Coronary artery (tissue), 2 donors: ENCODE data around the gene NFIX.
A peak's percentile ranks its signal among the peaks of the same experiment; 100 is the strongest.

ENCODE experiments used
- DNase-seq: peaks from one replicate; pipeline ENCODE4 v3.0.0-alpha.2; 2017; ENCODE audit warnings: low spot score
- H3K27ac ChIP-seq, 2 donors: fragments of 200-600 bp; sonication (generic); one replicate each; pipeline ENCODE4 v1.5.1; 2016 to 2019
- H3K4me3 ChIP-seq: fragments of 200-600 bp; sonication (generic); 2 replicates; pipeline ENCODE4 v1.5.1; 2016; ENCODE audit warnings: mild to moderate bottlenecking, moderate library complexity
- TF ChIP-seq, protein P1 (sequence below): fragments of 200-600 bp; sonication (generic); IDR thresholded peaks from one replicate; pipeline ENCODE4 v1.5.1; 2019; ENCODE audit warnings: antibody characterized with exemption

NFIX gene

DNA sequence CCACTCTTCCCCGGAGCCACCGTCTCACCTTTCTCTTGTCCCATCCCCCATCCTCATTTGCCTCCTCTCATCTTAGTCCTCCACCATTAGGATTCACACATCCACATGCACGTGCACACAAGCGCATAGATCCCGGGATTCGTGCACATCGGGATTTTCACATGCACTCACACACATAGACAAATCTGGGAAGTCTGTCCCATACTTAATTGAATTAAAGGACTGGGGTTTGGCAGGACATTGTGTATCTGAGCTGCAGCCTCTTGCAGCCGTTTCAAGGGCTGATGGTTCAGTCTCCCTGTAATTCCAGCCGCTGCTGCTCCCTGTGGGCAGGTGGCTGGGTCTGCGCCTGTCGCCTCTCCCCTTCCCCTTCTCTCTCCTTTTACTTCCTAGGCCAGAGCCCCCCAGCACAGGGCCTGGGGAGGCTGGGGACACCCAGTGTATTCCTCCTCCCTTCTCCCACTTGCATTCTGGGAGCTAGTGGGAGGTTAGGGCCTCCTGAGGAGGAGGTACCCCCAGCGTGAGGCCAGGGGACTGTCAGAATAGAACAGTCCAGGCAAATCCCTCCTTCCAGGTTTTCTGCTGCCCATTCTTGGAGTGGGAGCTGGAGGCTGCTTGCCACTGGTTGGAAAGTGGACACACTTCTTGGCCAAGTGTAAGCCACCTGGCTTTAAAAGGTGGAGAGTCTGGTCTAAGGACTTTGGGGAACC, 63.8 kb downstream of the NFIX start:
- no peak overlapping the region for H3K4me3 ChIP-seq
- no peak for DNase-seq
- H3K27ac ChIP-seq, result peak overlapping the region; percentile 69 to 90
- TF ChIP-seq, protein P1, sequence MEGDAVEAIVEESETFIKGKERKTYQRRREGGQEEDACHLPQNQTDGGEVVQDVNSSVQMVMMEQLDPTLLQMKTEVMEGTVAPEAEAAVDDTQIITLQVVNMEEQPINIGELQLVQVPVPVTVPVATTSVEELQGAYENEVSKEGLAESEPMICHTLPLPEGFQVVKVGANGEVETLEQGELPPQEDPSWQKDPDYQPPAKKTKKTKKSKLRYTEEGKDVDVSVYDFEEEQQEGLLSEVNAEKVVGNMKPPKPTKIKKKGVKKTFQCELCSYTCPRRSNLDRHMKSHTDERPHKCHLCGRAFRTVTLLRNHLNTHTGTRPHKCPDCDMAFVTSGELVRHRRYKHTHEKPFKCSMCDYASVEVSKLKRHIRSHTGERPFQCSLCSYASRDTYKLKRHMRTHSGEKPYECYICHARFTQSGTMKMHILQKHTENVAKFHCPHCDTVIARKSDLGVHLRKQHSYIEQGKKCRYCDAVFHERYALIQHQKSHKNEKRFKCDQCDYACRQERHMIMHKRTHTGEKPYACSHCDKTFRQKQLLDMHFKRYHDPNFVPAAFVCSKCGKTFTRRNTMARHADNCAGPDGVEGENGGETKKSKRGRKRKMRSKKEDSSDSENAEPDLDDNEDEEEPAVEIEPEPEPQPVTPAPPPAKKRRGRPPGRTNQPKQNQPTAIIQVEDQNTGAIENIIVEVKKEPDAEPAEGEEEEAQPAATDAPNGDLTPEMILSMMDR, result no peak

DNA sequence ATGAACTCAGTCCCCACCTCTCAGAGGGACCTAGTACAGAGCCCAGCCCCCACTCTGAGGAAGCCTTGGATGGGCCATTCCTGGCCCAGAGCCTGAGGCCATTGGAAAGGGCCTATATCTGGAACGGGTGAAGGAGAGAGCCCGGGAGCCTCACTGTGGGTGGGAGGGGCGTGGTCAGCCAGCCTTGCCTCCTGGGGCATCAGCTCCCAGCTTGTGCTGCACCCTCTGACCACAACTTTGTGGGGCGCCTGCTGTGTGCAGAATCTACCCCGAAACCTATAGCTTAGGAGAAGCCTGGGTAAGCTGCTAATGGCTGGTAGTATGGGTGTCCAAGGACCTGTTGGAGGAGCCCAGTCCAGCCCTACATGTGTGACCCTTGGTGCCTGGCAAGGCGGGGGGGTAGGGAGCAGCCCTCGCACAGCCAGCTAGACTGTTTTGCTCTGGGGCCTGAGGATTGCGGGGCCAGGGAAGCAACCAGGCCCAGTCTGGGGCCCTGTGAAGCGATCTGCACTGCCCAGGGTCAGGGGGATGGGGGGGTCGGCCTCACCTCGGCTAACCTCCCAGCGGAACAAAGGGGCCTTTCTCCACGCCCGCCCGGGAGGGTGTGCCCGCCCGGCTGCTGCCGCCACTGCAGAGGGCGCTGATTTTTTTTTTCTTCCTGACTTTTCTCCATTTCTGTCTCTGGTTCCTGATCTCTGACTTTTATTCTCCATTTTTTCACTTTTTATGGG, 65.1 kb downstream of the NFIX start:
- TF ChIP-seq, protein P1, result no peak
- peak overlapping the region; percentile 73 for H3K4me3 ChIP-seq
- H3K27ac ChIP-seq, result peak overlapping the region; percentile 69 to 90
- DNase-seq, result no peak

GRCh38 chr19:13060964-13061927, 66.0 kb downstream of the NFIX start:
- H3K27ac ChIP-seq, result peak overlapping the region; percentile 69 to 90
- TF ChIP-seq, protein P1, result peak; percentile 89

DNA sequence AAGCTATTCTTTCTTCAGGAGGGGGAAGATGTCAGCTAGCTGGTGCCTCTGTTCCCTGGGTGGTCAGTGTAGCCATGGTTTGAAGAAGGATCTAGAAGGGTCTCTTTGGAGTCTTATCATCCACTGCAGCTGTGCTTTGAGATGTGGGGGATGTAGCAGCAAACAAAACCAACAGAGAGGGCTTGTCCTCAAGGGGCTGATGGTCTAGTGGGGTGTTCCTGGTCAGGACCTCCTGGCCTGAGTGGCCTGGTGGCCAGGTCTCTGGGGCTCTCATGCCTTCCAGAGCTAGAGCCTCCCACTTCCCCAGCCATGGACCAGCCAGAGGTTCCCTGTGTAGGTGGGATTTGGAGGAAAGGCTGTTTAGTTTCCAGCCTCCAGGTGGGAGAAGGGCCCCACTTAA, 67.0 kb downstream of the NFIX start:
- no peak for DNase-seq
- H3K4me3 ChIP-seq, result no peak overlapping the region
- peak overlapping the region; percentile 69 to 90 for H3K27ac ChIP-seq
- TF ChIP-seq, protein P1, result no peak

More at GRCh38 chr19:13060964-13061927, 66.0 kb downstream of the NFIX start:
- H3K4me3 ChIP-seq, result peak overlapping the region; percentile 73
- DNase-seq, result no peak

- TF ChIP-seq, protein P1, result no peak
- Histone ChIP-seq H3K27ac (peak overlapping the region; percentile 69 to 90), H3K4me3 (peak overlapping the region; percentile 1)
- peak; percentile 87 for DNase-seq
Observed at GRCh38 chr19:13063461-13064091, 68.3 kb downstream of the NFIX start.

DNA sequence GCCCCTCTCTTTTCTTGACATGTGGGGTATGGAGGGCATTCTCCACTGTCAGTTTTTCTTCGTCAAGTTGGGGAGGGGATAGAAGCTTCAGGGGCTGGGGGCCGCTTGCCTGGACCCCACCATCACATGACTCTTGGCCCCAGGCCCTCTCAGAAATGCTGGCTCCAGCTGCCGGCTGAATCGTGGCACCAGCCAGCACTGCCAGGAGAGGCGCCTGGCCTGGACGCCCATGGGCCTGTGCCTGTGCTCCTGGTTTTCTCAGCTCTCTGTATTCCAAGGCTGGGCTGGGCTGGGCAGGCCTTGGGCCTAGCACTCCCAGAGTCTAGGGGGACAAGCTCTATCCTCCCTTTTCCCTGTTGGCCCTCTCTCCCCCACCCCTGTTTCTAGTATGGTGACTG, 68.8 kb downstream of the NFIX start:
- H3K27ac ChIP-seq, result peak overlapping the region; percentile 69 to 90
- peak overlapping the region; percentile 1 for H3K4me3 ChIP-seq

More for the DNA sequence above, 68.8 kb downstream of the NFIX start:
- TF ChIP-seq, protein P1, result no peak
- no peak for DNase-seq
